H1 (cell line): ENCODE measurements around the gene MSI2. TPM values are rescaled to one million over a fixed set of nuclear protein-coding genes. Genes with fewer than 3 reads are reported as not detected.

Source experiments
- CTCF ChIA-PET: fragments of 300-600 bp; sonication (Branson Sonifier 250); formaldehyde crosslinking; loops from one replicate; lab custom pipeline; 2021; ENCODE audit not compliant: partially characterized antibody; lab: Charles Lee
- POLR2A ChIA-PET: fragments of 300-600 bp; sonication (Branson Sonifier 250); formaldehyde crosslinking; loops from one replicate; lab custom pipeline; 2021; ENCODE audit warnings: inconsistent platforms; ENCODE audit not compliant: partially characterized antibody; lab: Charles Lee
- DNase-seq, 2 experiments: peaks; one replicate each; pipeline versions ENCODE4 v3.0.0 to v3.0.0-alpha.2; 2010 to 2022; ENCODE audit warnings: low spot score in 2 of 2, low read depth in 1 of 2, mixed read lengths in 1 of 2
- FAIRE-seq: peaks from 2 replicates; lab custom pipeline; 2011; peaks lifted over from hg19 to GRCh38; lab: Jason Lieb, UNC
- H2AFZ ChIP-seq: 2 replicates; pipeline ENCODE4 v1.8.1; 2012; ENCODE audit warnings: low read length, inconsistent platforms
- H2AK5ac ChIP-seq: 2 replicates; pipeline ENCODE4 v1.6.1; 2013; ENCODE audit warnings: low read depth, low read length
- H2BK120ac ChIP-seq: replicated peaks from 2 replicates; pipeline ENCODE3; 2013; ENCODE audit warnings: low read depth, low read length, inconsistent platforms
- H2BK12ac ChIP-seq: 2 replicates; pipeline ENCODE4 v1.6.1; 2013; ENCODE audit warnings: low read depth, low read length
- H2BK15ac ChIP-seq: 2 replicates; pipeline ENCODE4 v1.6.1; 2013; ENCODE audit warnings: low read length
- H2BK20ac ChIP-seq: 2 replicates; pipeline ENCODE4 v1.6.1; 2013; ENCODE audit warnings: low read length
- H2BK5ac ChIP-seq: 2 replicates; pipeline ENCODE4 v1.6.1; 2013; ENCODE audit warnings: low read depth, low read length
- H3K14ac ChIP-seq: 2 replicates; pipeline ENCODE4 v1.6.1; 2013; ENCODE audit warnings: inconsistent platforms; ENCODE audit not compliant: insufficient read length
- H3K18ac ChIP-seq: 2 replicates; pipeline ENCODE4 v1.6.1; 2013; ENCODE audit warnings: low read length; ENCODE audit errors: extremely low read depth
- H3K23ac ChIP-seq: 2 replicates; pipeline ENCODE4 v1.6.1; 2013; ENCODE audit warnings: inconsistent platforms; ENCODE audit not compliant: insufficient read length
- H3K23me2 ChIP-seq: 2 replicates; pipeline ENCODE4 v1.6.1; 2013; ENCODE audit warnings: low read depth, low read length
- H3K27ac ChIP-seq: 2 replicates; pipeline ENCODE4 v1.6.1; 2011; ENCODE audit warnings: low read depth, low read length, inconsistent platforms
- H3K27me3 ChIP-seq, 4 experiments: replicated peaks in 1 of 4; 1 replicate in 1 of 4; 2 replicates in 3 of 4; pipeline versions ENCODE4 v1.6.1 to v1.8.1; 2011 to 2013; ENCODE audit warnings: low read length in 3 of 4, mild to moderate bottlenecking in 3 of 4, inconsistent platforms in 2 of 4, mixed read lengths in 2 of 4, moderate library complexity in 1 of 4; ENCODE audit not compliant: control insufficient read depth in 3 of 4, insufficient read depth in 3 of 4; ENCODE audit errors: extremely low read depth in 1 of 4
- H3K36me3 ChIP-seq, 4 experiments: 2 replicates each; pipeline versions ENCODE4 v1.6.1 to v1.8.1; 2011 to 2013; ENCODE audit warnings: mild to moderate bottlenecking in 4 of 4, low read length in 3 of 4, moderate library complexity in 2 of 4, control low read depth in 1 of 4, inconsistent platforms in 1 of 4; ENCODE audit not compliant: insufficient read depth in 4 of 4, control insufficient read depth in 2 of 4
- H3K4ac ChIP-seq: replicated peaks from 2 replicates; pipeline ENCODE3; 2013; ENCODE audit warnings: low read length, low read depth, mixed read lengths, inconsistent platforms; ENCODE audit not compliant: insufficient read length
- H3K4me1 ChIP-seq, 4 experiments: replicated peaks in 1 of 4; 1 replicate in 1 of 4; 2 replicates in 3 of 4; pipeline versions ENCODE4 v1.6.1 to v1.8.1; 2011 to 2013; ENCODE audit warnings: low read length in 3 of 4, inconsistent platforms in 2 of 4, mixed read lengths in 1 of 4; ENCODE audit not compliant: insufficient read depth in 4 of 4, control insufficient read depth in 3 of 4
- H3K4me2 ChIP-seq, 2 experiments: 2 replicates each; pipeline versions ENCODE4 v1.6.1 to v1.8.1; 2011 to 2013; ENCODE audit warnings: low read depth in 2 of 2, low read length in 2 of 2, control low read depth in 1 of 2, inconsistent platforms in 1 of 2, mild to moderate bottlenecking in 1 of 2; ENCODE audit not compliant: insufficient read depth in 1 of 2
- H3K4me3 ChIP-seq, 4 experiments: fragments of 200-600, 300-600 bp in 1 of 4; sonication (generic), shearing (Covaris generic), sonication (Bioruptor Twin) in 1 of 4; 2 replicates each; pipeline versions ENCODE4 v1.5.1 to v1.8.1; 2011 to 2016; ENCODE audit warnings: low read length in 4 of 4, low read depth in 3 of 4, control low read depth in 2 of 4, inconsistent platforms in 2 of 4, mild to moderate bottlenecking in 2 of 4, mixed read lengths in 1 of 4, moderate library complexity in 1 of 4; ENCODE audit not compliant: insufficient read depth in 2 of 4; ENCODE audit errors: extremely low read depth in 1 of 4
- H3K56ac ChIP-seq: replicated peaks from 2 replicates; pipeline ENCODE3; 2013; ENCODE audit warnings: low read depth, mild to moderate bottlenecking, mixed read lengths, low read length, inconsistent platforms; ENCODE audit not compliant: insufficient read length
- H3K79me1 ChIP-seq: 2 replicates; pipeline ENCODE4 v1.6.1; 2013; ENCODE audit warnings: low read depth, low read length, control low read depth
- H3K79me2 ChIP-seq, 2 experiments: 2 replicates each; pipeline versions ENCODE4 v1.6.1 to v1.8.1; 2012 to 2013; ENCODE audit warnings: low read length in 2 of 2, mild to moderate bottlenecking in 2 of 2, inconsistent platforms in 1 of 2; ENCODE audit not compliant: insufficient read depth in 2 of 2, control insufficient read depth in 1 of 2
- H3K9ac ChIP-seq, 4 experiments: replicated peaks in 1 of 4; 1 replicate in 1 of 4; 2 replicates in 3 of 4; pipeline versions ENCODE4 v1.6.1 to v1.8.1; 2011 to 2013; ENCODE audit warnings: low read depth in 3 of 4, low read length in 3 of 4, control low read depth in 2 of 4, mild to moderate bottlenecking in 2 of 4, moderate library complexity in 2 of 4, inconsistent platforms in 1 of 4; ENCODE audit errors: extremely low read depth in 1 of 4
- H3K9me3 ChIP-seq, 2 experiments: 2 replicates each; pipeline versions ENCODE4 v1.6.1 to v1.8.1; 2012 to 2013; ENCODE audit warnings: mild to moderate bottlenecking in 2 of 2, moderate library complexity in 2 of 2, control low read depth in 1 of 2, inconsistent platforms in 1 of 2, low read depth in 1 of 2, low read length in 1 of 2, mixed read lengths in 1 of 2; ENCODE audit not compliant: insufficient read depth in 2 of 2
- H4K20me1 ChIP-seq, 2 experiments: replicated peaks in 1 of 2; 2 replicates each; pipeline versions ENCODE3 to v1.8.1; 2011 to 2013; ENCODE audit warnings: inconsistent platforms in 2 of 2, low read length in 2 of 2, mild to moderate bottlenecking in 1 of 2; ENCODE audit not compliant: insufficient read depth in 2 of 2, control insufficient read depth in 1 of 2
- H4K5ac ChIP-seq: 2 replicates; pipeline ENCODE4 v1.6.1; 2013; ENCODE audit warnings: low read length, low read depth, mixed read lengths, inconsistent platforms; ENCODE audit not compliant: insufficient read length
- H4K8ac ChIP-seq: 2 replicates; pipeline ENCODE4 v1.8.0; 2013; ENCODE audit warnings: mild to moderate bottlenecking, moderate library complexity, low read length, inconsistent platforms; ENCODE audit not compliant: insufficient read depth; ENCODE audit errors: extremely low read depth
- H4K91ac ChIP-seq: replicated peaks from 2 replicates; pipeline ENCODE3; 2013; ENCODE audit warnings: low read length, mixed read lengths, inconsistent platforms; ENCODE audit not compliant: insufficient read length
- BACH1 ChIP-seq: IDR thresholded peaks from 2 replicates; pipeline ENCODE4 v1.6.1; 2012; ENCODE audit warnings: low read length, improper control_type of control experiment
- BCL11A ChIP-seq, 2 experiments: IDR thresholded peaks; one replicate each; pipeline ENCODE4 v1.6.1; 2011; ENCODE audit warnings: low read depth in 2 of 2, low read length in 2 of 2, mild to moderate bottlenecking in 2 of 2
- KDM5A ChIP-seq: fragments of 200-600 bp; IDR thresholded peaks from 2 replicates; pipeline ENCODE4 v1.7.1; 2012; ENCODE audit warnings: mild to moderate bottlenecking, low read length, inconsistent platforms, mixed read lengths
- SP1 ChIP-seq: IDR thresholded peaks from 2 replicates; pipeline ENCODE4 v1.6.1; 2011; ENCODE audit warnings: low read depth, low read length
- TAF7 ChIP-seq: optimal IDR thresholded peaks from 2 replicates; pipeline ENCODE3; 2011; ENCODE audit warnings: low read depth, mild to moderate bottlenecking, inconsistent platforms, low read length, moderate library complexity, borderline replicate concordance
- TCF12 ChIP-seq: IDR thresholded peaks from 2 replicates; pipeline ENCODE4 v1.6.1; 2011; ENCODE audit warnings: low read depth, mild to moderate bottlenecking, low read length
- WGBS, 2 experiments: shearing (Covaris generic) in 1 of 2; methylation state at CpG; one replicate each; pipeline versions ENCODE4 v1.1.6 to v1.1.7; 2013 to 2015; ENCODE audit warnings: low lambda C conversion rate in 2 of 2, mixed read lengths in 2 of 2, inconsistent platforms in 1 of 2, low coverage in 1 of 2, missing lambda C conversion rate in 1 of 2; ENCODE audit not compliant: insufficient replicate concordance in 2 of 2, insufficient coverage in 1 of 2, insufficient read length in 1 of 2; ENCODE audit errors: extremely low coverage in 1 of 2, missing lambda C conversion rate in 1 of 2; 5-methylcytosine and 5-hydroxymethylcytosine counted together
- polyA plus RNA-seq, 7 experiments: library from polyadenylated mRNA; depleted of rRNA in 3 of 7; stranded (reverse) in 5 of 7; unstranded in 2 of 7; fragments of >200 nt in 5 of 7; fragments of 200-250 nt in 2 of 7; gene quantifications; 1 replicate in 5 of 7; 2 replicates in 1 of 7; 4 replicates in 1 of 7; pipeline versions ENCODE4 v1.2.1 to v1.2.3, GENCODE V29; 2011 to 2013; ENCODE audit warnings: missing spikeins in 2 of 7, mixed read lengths in 2 of 7
- total RNA-seq: library from RNA; stranded (reverse); fragmentation: NEBNext Ultra II Directional; extraction: Animal tissue kit (Norgen Biotek cat#: 25700); gene quantifications from 2 replicates; pipeline ENCODE4 v1.2.1, GENCODE V29; 2021
- TF ChIP-seq, protein P1 (sequence below): IDR thresholded peaks from 2 replicates; pipeline ENCODE4 v1.6.1; 2012; ENCODE audit warnings: low read length, inconsistent platforms

Gene MSI2
- total and polyA plus RNA-seq, 2 of the 8 experiments (the other 6 are each of a cell fraction or from before 2014, with no cell fraction given) = 36.7 to 80.6 TPM

DNA sequence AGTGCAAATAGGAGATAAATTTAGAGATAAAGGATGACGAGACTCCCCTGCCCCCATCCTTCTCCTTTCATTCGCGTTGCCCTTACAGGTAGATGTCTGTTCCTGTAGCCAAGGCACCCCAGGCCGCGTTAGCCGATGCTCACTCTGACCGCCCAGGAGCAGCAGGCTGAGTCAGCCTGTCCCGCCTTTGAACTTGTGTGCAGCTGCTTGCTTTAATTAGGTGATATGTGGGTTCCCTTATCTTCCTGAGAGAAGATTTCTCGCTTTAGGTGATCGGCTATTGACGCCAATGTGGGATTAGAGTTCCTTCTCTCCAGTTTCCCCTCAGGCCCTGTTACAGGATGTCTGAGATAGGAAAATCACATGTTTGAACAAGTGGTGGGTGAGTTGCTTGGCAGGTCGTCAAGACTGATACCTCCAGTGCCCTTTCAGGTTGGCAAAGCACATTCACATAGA is 119.5 kb downstream of the MSI2 start:
- H3K23ac ChIP-seq = no peak overlapping the region
- H3K4ac ChIP-seq = no peak overlapping the region
- no peak overlapping the region for H2BK15ac ChIP-seq
- ChIA-PET POLR2A (interaction anchor here (1.2 to 1.5 kb wide), 2 partner anchors 9 to 15 kb away, joined by 3 read pairs; no protein-coding TSS in a partner anchor), CTCF (interaction anchor here (0.6 to 2.0 kb wide), 3 partner anchors 28 to 218 kb away, joined by 3 to 7 read pairs (median 3); no protein-coding TSS in a partner anchor)
- peak overlapping the region; percentile 10 for H4K5ac ChIP-seq
- H3K14ac ChIP-seq = no peak overlapping the region
- H2BK120ac ChIP-seq = no peak overlapping the region
- no peak overlapping the region for H2AFZ ChIP-seq
- H2AK5ac ChIP-seq = no peak overlapping the region
- H3K4me2 ChIP-seq = no peak overlapping the region
- peaks cover 5 to 20% (median 17%) of the 10 kb centered on the region in 4 experiments; a peak in 6 of 7 replicates for H3K4me1 ChIP-seq
- 80% methylated on average over 12 of the region's 12 CpGs; no CpG with 5 or more reads in 1 of the 2 experiments for WGBS, 2 experiments
- no peak for DNase-seq
- no peak overlapping the region for H3K18ac ChIP-seq
- H3K9me3 ChIP-seq = peaks cover 3 to 5% of the 10 kb centered on the region in 2 experiments; a peak in 1 of 4 replicates
- H3K27me3 ChIP-seq = no peaks in the 10 kb centered on the region
- peak overlapping the region; percentile 52 for H4K91ac ChIP-seq
- H3K4me3 ChIP-seq = no peak overlapping the region
- TF ChIP-seq BACH1 (no peak), KDM5A (no peak), BCL11A (IDR thresholded peaks at IDR 0.05; ENCODE audit: low read depth in 2 of 2, low read length in 2 of 2) (no peak), SP1 (no peak), TCF12 (no peak), TAF7 (no peak)
- TF ChIP-seq, protein P1, sequence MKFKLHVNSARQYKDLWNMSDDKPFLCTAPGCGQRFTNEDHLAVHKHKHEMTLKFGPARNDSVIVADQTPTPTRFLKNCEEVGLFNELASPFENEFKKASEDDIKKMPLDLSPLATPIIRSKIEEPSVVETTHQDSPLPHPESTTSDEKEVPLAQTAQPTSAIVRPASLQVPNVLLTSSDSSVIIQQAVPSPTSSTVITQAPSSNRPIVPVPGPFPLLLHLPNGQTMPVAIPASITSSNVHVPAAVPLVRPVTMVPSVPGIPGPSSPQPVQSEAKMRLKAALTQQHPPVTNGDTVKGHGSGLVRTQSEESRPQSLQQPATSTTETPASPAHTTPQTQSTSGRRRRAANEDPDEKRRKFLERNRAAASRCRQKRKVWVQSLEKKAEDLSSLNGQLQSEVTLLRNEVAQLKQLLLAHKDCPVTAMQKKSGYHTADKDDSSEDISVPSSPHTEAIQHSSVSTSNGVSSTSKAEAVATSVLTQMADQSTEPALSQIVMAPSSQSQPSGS = no peak
- TF ChIP-seq, all 59 proteins: peak for 0
- Histone ChIP-seq H4K8ac (no peak overlapping the region), H2BK12ac (no peak overlapping the region), H4K20me1 (no peaks in the 10 kb centered on the region), H2BK5ac (no peak overlapping the region), H3K79me1 (peaks cover 4% of the 10 kb centered on the region; the same call in 1 of the 2 replicates), H2BK20ac (no peak overlapping the region), H3K36me3 (peaks cover 0 to 2% (median 0%) of the 10 kb centered on the region in 4 experiments; a peak in 4 of 8 replicates), H3K9ac (no peak overlapping the region), H3K56ac (no peak overlapping the region), H3K23me2 (no peaks in the 10 kb centered on the region), H3K27ac (no peak overlapping the region), H3K79me2 (peaks cover 0 to 13% of the 10 kb centered on the region in 2 experiments; a peak in 3 of 4 replicates)
- no peak for FAIRE-seq
